AG04450 (cell line): Measurements from ENCODE around the gene HOXD12. TPM values are rescaled to one million over a fixed set of nuclear protein-coding genes. Genes with fewer than 3 reads are reported as not detected.

Source experiments
- CTCF ChIA-PET: fragments of 300-600, 350-600 bp; formaldehyde crosslinking; extraction: SDS; loops from one replicate; lab custom pipeline; 2022; ENCODE audit warnings: antibody characterized with exemption, inconsistent platforms; lab: Charles Lee
- POLR2A ChIA-PET: fragments of 350-600 bp; formaldehyde crosslinking; extraction: SDS; loops from one replicate; lab custom pipeline; 2021; ENCODE audit warnings: antibody characterized with exemption, inconsistent platforms; lab: Yijun Ruan, JAX
- DNase-seq: peaks from one replicate; pipeline ENCODE4 v3.0.0-alpha.2; 2011; ENCODE audit warnings: low read depth, low spot score
- H3K27ac ChIP-seq: one replicate; pipeline ENCODE4 v1.5.1; 2012; ENCODE audit warnings: low read depth, low read length, control low read depth
- H3K27me3 ChIP-seq: one replicate; pipeline ENCODE4 v1.6.0; 2012; ENCODE audit warnings: low read length; ENCODE audit not compliant: control insufficient read depth, insufficient read depth
- H3K4me3 ChIP-seq: 2 replicates; pipeline ENCODE4 v1.5.1; 2011; ENCODE audit warnings: mild to moderate bottlenecking, low read depth, low read length, control low read depth
- H3K9me3 ChIP-seq: 2 replicates; pipeline ENCODE4 v1.5.1; 2012; ENCODE audit warnings: low read length; ENCODE audit not compliant: control insufficient read depth, insufficient read depth
- CTCF ChIP-seq: IDR thresholded peaks from 2 replicates; pipeline ENCODE4 v1.5.1; 2011; ENCODE audit warnings: low read depth, low read length, control low read depth, inconsistent platforms
- polyA plus RNA-seq: library from polyadenylated mRNA; depleted of rRNA; stranded (reverse); fragments of >200 nt; gene quantifications from 2 replicates; pipeline ENCODE4 v1.2.3, GENCODE V29; 2011

HOXD12 gene
- polyA plus RNA-seq, 1 experiment = not detected

- H3K9me3 ChIP-seq = peaks cover 18% of the 10 kb centered on the region; the same call in 1 of the 2 replicates
- ChIA-PET CTCF (interaction anchor here (0.6 to 6.3 kb wide), 24 partner anchors 8 to 1399 kb away, joined by 3 to 135 read pairs (median 4); no protein-coding TSS in a partner anchor), POLR2A (no interaction called here)
- DNase-seq = no peak
- H3K27me3 ChIP-seq = peaks cover 93% of the 10 kb centered on the region
- no peak overlapping the region for H3K27ac ChIP-seq
- no peak for TF ChIP-seq CTCF
- H3K4me3 ChIP-seq = peak overlapping the region; percentile 49
Observed at GRCh38 chr2:176096243-176096985, 3.2 kb upstream of the HOXD12 start.

- TF ChIP-seq CTCF = peak; percentile 85
- H3K9me3 ChIP-seq = peaks cover 18% of the 10 kb centered on the region; the same call in 1 of the 2 replicates
- peaks cover 93% of the 10 kb centered on the region for H3K27me3 ChIP-seq
- ChIA-PET CTCF (interaction anchor here (0.6 to 6.3 kb wide), 30 partner anchors 9 to 1400 kb away, joined by 3 to 135 read pairs (median 4); no protein-coding TSS in a partner anchor), POLR2A (no interaction called here)
- DNase-seq = peak; percentile 10
- peak overlapping the region; percentile 49 for H3K4me3 ChIP-seq
- no peak overlapping the region for H3K27ac ChIP-seq
Observed at GRCh38 chr2:176096986-176097819, 2.4 kb upstream of the HOXD12 start.

GRCh38 chr2:176097820-176098365, 1.7 kb upstream of the HOXD12 start:
- no peak for TF ChIP-seq CTCF
- Histone ChIP-seq H3K27me3 (peaks cover 97% of the 10 kb centered on the region), H3K27ac (no peak overlapping the region), H3K9me3 (peaks cover 18% of the 10 kb centered on the region; the same call in 1 of the 2 replicates), H3K4me3 (no peak overlapping the region)
- POLR2A ChIA-PET = no interaction called here
- no peak for DNase-seq
- CTCF ChIA-PET = interaction anchor here (0.6 to 6.3 kb wide), 22 partner anchors 10 to 1401 kb away, joined by 3 to 135 read pairs (median 4); no protein-coding TSS in a partner anchor

- H3K4me3 ChIP-seq = no peak overlapping the region
- CTCF ChIA-PET = interaction anchor here (1.1 to 6.3 kb wide), 12 partner anchors 13 to 1398 kb away, joined by 3 to 135 read pairs (median 8); no protein-coding TSS in a partner anchor
- peaks cover 96% of the 10 kb centered on the region for H3K27me3 ChIP-seq
- no peak for DNase-seq
- H3K27ac ChIP-seq = no peak overlapping the region
- POLR2A ChIA-PET = no interaction called here
- peaks cover 12% of the 10 kb centered on the region; the same call in 1 of the 2 replicates for H3K9me3 ChIP-seq
- TF ChIP-seq CTCF = no peak
Observed at GRCh38 chr2:176098366-176099158, 1.0 kb upstream of the HOXD12 start.
